GM12878 (cell line): ENCODE results near the gene LPIN2. TPM values are rescaled to one million over a fixed set of nuclear protein-coding genes. Genes with fewer than 3 reads are reported as not detected.
A peak's percentile ranks its signal among the peaks of the same experiment; 100 is the strongest.

Experiments
- ATAC-seq: fragments of 200-7000 bp; cut with Tn5 transposase; 3 replicates; pipeline ENCODE4 v1.9.1; 2020; ENCODE audit warnings: mild to moderate bottlenecking, moderate library complexity
- BruUV-seq: library from RNA; stranded (reverse); fragments of 400-500 nt; replicated peaks from 2 replicates; lab custom pipeline; 2021; lab: Mats Ljungman, UMichigan
- CTCF ChIA-PET: fragments of 300-600 bp; sonication (Branson Sonifier 250); formaldehyde crosslinking; extraction: SDS; loops from one replicate; lab custom pipeline; 2021; ENCODE audit warnings: inconsistent platforms; lab: Yijun Ruan, JAX
- POLR2A ChIA-PET: fragments of 350-600 bp; formaldehyde crosslinking; extraction: SDS; loops from one replicate; lab custom pipeline; 2021; ENCODE audit warnings: inconsistent platforms; lab: Charles Lee
- RAD21 ChIA-PET: fragments of 300-600 bp; sonication (Branson Sonifier 250); formaldehyde crosslinking; loops from one replicate; lab custom pipeline; 2023; ENCODE audit warnings: antibody characterized with exemption; ENCODE audit not compliant: unreplicated experiment; lab: Charles Lee
- SMC1A ChIA-PET: fragments of 300-600 bp; sonication (Branson Sonifier 250); formaldehyde crosslinking; loops from one replicate; lab custom pipeline; 2023; ENCODE audit not compliant: unreplicated experiment, uncharacterized antibody; lab: Charles Lee
- DNase-seq: peaks from one replicate; pipeline ENCODE4 v3.0.0-alpha.2; 2011; ENCODE audit warnings: low read depth, low spot score
- FAIRE-seq: peaks from 3 replicates; lab custom pipeline; 2011; peaks lifted over from hg19 to GRCh38; lab: Jason Lieb, UNC
- H2AFZ ChIP-seq: 2 replicates; pipeline ENCODE4 v1.6.0; 2011; ENCODE audit warnings: low read depth, low read length, control low read depth; ENCODE audit not compliant: control insufficient read depth
- H3K27ac ChIP-seq: 2 replicates; pipeline ENCODE4 v1.5.1; 2011; ENCODE audit warnings: control low read depth; ENCODE audit not compliant: control insufficient read depth, insufficient read depth
- H3K27me3 ChIP-seq, 2 experiments: replicated peaks in 1 of 2; 2 replicates each; pipeline versions ENCODE4 v1.6.0 to v1.6.1; 2011; ENCODE audit warnings: low read length in 1 of 2; ENCODE audit not compliant: control insufficient read depth in 2 of 2, insufficient read depth in 2 of 2
- H3K36me3 ChIP-seq, 2 experiments: 2 replicates each; pipeline ENCODE4 v1.5.1; 2011; ENCODE audit warnings: low read length in 1 of 2; ENCODE audit not compliant: control insufficient read depth in 2 of 2, insufficient read depth in 2 of 2
- H3K4me1 ChIP-seq: 2 replicates; pipeline ENCODE4 v1.6.1; 2011; ENCODE audit warnings: mild to moderate bottlenecking, low read length, moderate library complexity, mixed read lengths; ENCODE audit not compliant: control insufficient read depth, insufficient read depth
- H3K4me2 ChIP-seq: 2 replicates; pipeline ENCODE4 v1.6.0; 2011; ENCODE audit warnings: control low read depth; ENCODE audit not compliant: control insufficient read depth, insufficient read depth
- H3K4me3 ChIP-seq: fragments of 200-600 bp; sonication (generic); 2 replicates; pipeline ENCODE4 v1.5.1; 2016
- H3K79me2 ChIP-seq: 2 replicates; pipeline ENCODE4 v1.6.0; 2011; ENCODE audit warnings: low read length; ENCODE audit not compliant: control insufficient read depth, insufficient read depth
- H3K9ac ChIP-seq: 2 replicates; pipeline ENCODE4 v1.8.0; 2011; ENCODE audit warnings: low read length, control low read depth, mixed read lengths; ENCODE audit not compliant: control insufficient read depth, insufficient read depth
- H3K9me3 ChIP-seq: replicated peaks from 3 replicates; pipeline ENCODE4 v1.5.1; 2011; ENCODE audit warnings: mild to moderate bottlenecking, low read length; ENCODE audit not compliant: control insufficient read depth, insufficient read depth
- H4K20me1 ChIP-seq: 2 replicates; pipeline ENCODE4 v1.6.0; 2011; ENCODE audit not compliant: control insufficient read depth, insufficient read depth
- ATF2 ChIP-seq: IDR thresholded peaks from 2 replicates; pipeline ENCODE4 v1.6.1; 2012; ENCODE audit warnings: low read length, inconsistent platforms
- JUNB ChIP-seq: IDR thresholded peaks from 2 replicates; pipeline ENCODE4 v1.6.1; 2016; ENCODE audit warnings: antibody characterized with exemption, mild to moderate bottlenecking
- TBL1XR1 ChIP-seq: IDR thresholded peaks from 2 replicates; pipeline ENCODE4 v1.6.1; 2012; ENCODE audit warnings: low read depth, low read length, improper control_type of control experiment
- in situ Hi-C: fragments of 300-500 bp; cut with MboI; formaldehyde crosslinking; loops from 9 replicates; pipeline ENCODE4 v1.14.3; 2018; ENCODE audit warnings: mixed read lengths
- intact Hi-C: fragments of 100-400 bp; cut with micrococcal nuclease; formaldehyde crosslinking; loops from one replicate; pipeline ENCODE4 v1.14.2; 2022; ENCODE audit not compliant: unreplicated experiment
- polyA plus RNA-seq, 11 experiments: library from polyadenylated mRNA; depleted of rRNA in 4 of 11; unstranded in 6 of 11; stranded (reverse) in 5 of 11; fragments of >200 nt; fragmentation: Nextera tagmentation in 4 of 11; fragmentation: Illumina TruSeq in 1 of 11; extraction: Ambion mirVana in 4 of 11; extraction: Trizol in 1 of 11; gene quantifications; 1 replicate in 1 of 11; 2 replicates in 10 of 11; pipeline versions ENCODE4 v1.2.1 to v1.2.3, GENCODE V29; 2011 to 2016; ENCODE audit warnings: inconsistent platforms in 2 of 11, missing spikeins in 2 of 11, low read depth in 1 of 11
- total RNA-seq, 4 experiments: library from RNA; depleted of rRNA in 3 of 4; stranded (reverse); fragments of >200 nt in 3 of 4; fragmentation: Illumina TruSeq in 1 of 4; extraction: Trizol in 1 of 4; gene quantifications; 2 replicates each; pipeline versions ENCODE4 v1.2.1 to v1.2.3, GENCODE V29; 2013 to 2021

The LPIN2 gene
- total and polyA plus RNA-seq, 10 of the 15 experiments (the other 5 are each of a cell fraction or from before 2014, with no cell fraction given) = 4.1 to 28.0 (median 15.9) TPM

- Histone ChIP-seq H3K79me2 (peaks cover 26% of the 10 kb centered on the region), H3K9ac (no peak overlapping the region), H3K4me3 (no peak overlapping the region), H4K20me1 (no peaks in the 10 kb centered on the region), H3K4me2 (peak overlapping the region; percentile 67), H3K27me3 (no peaks in the 10 kb centered on the region), H3K4me1 (peaks cover 31% of the 10 kb centered on the region), H2AFZ (no peak overlapping the region), H3K27ac (no peak overlapping the region), H3K9me3 (no peaks in the 10 kb centered on the region; the same call in 2 of the 3 replicates), H3K36me3 (no peaks in the 10 kb centered on the region; a peak in 1 of 4 replicates)
- TF ChIP-seq JUNB = peak; percentile 42
- TF ChIP-seq TBL1XR1 = no peak
- TF ChIP-seq ATF2 = 0 out of 2 replicates have a peak, but pooled peaks have one; percentile 20
- BruUV-seq = no TSS peak
- POLR2A ChIA-PET = interaction anchor here (1.2 to 1.5 kb wide), 2 partner anchors 15 to 249 kb away, joined by 4 to 6 read pairs; no protein-coding TSS in a partner anchor
- intact Hi-C loops (loop anchor here (5.0 kb wide), 1 partner anchor 65 kb away; no protein-coding TSS in a partner anchor), in situ Hi-C loops (loop anchor here (5.0 kb wide), 1 partner anchor 250 kb away; the partner anchor contains the start of gene MYL12A)
- DNase-seq = no peak
- RAD21 ChIA-PET = interaction anchor here (1.0 to 2.0 kb wide), 6 partner anchors 12 to 249 kb away, joined by 3 to 13 read pairs (median 4); no protein-coding TSS in a partner anchor
- SMC1A ChIA-PET = interaction anchor here (0.7 to 2.7 kb wide), 11 partner anchors 10 to 249 kb away, joined by 3 to 17 read pairs (median 5); partner anchors contain the start of gene MYL12A
- peak; percentile 19; the same call in 2 of the 3 replicates for ATAC-seq
- no peak for FAIRE-seq
- CTCF ChIA-PET = interaction anchor here (0.7 to 7.2 kb wide), 9 partner anchors 9 to 248 kb away, joined by 3 to 131 read pairs (median 6); partner anchors contain the start of gene MYL12A
These were observed 15.5 kb downstream of the LPIN2 start for GRCh38 chr18:2997429-2997828.
